Neuronal stem cell (in vitro differentiated cells): ENCODE data around the gene RICTOR.
"Not testable (repeated sequence)": the region's sequence is repeated elsewhere in the genome, so short reads cannot be mapped to it uniquely, and the experiment has no call there.

Experiments
- DNase-seq: peaks from one replicate; pipeline ENCODE4 v3.0.0-alpha.2; 2013; ENCODE audit warnings: low spot score
- H2AFZ ChIP-seq: one replicate; pipeline ENCODE4 v1.6.1; 2013; ENCODE audit warnings: mild to moderate bottlenecking, low read length, inconsistent platforms
- H2AK5ac ChIP-seq: 2 replicates; pipeline ENCODE4 v1.6.1; 2013; ENCODE audit warnings: low read depth, mild to moderate bottlenecking, inconsistent platforms, low read length, moderate library complexity, mixed read lengths
- H2BK120ac ChIP-seq: 2 replicates; pipeline ENCODE4 v1.6.1; 2013; ENCODE audit warnings: low read depth, mild to moderate bottlenecking, inconsistent platforms, low read length, moderate library complexity, mixed read lengths
- H2BK12ac ChIP-seq: one replicate; pipeline ENCODE4 v1.6.1; 2013; ENCODE audit warnings: low read length, inconsistent platforms
- H2BK15ac ChIP-seq: 2 replicates; pipeline ENCODE4 v1.6.1; 2013; ENCODE audit warnings: mild to moderate bottlenecking, low read length, inconsistent platforms, mixed read lengths
- H2BK5ac ChIP-seq: one replicate; pipeline ENCODE4 v1.6.1; 2013; ENCODE audit warnings: inconsistent platforms, mild to moderate bottlenecking, low read length, moderate library complexity
- H3K14ac ChIP-seq: one replicate; pipeline ENCODE4 v1.6.1; 2013; ENCODE audit warnings: low read length, inconsistent platforms
- H3K18ac ChIP-seq: 2 replicates; pipeline ENCODE4 v1.6.1; 2013; ENCODE audit warnings: low read length, inconsistent platforms
- H3K23ac ChIP-seq: 2 replicates; pipeline ENCODE4 v1.6.1; 2013; ENCODE audit warnings: low read depth, mild to moderate bottlenecking, mixed read lengths, low read length, inconsistent platforms; ENCODE audit not compliant: poor library complexity
- H3K27ac ChIP-seq: replicated peaks from 3 replicates; pipeline ENCODE4 v1.5.1; 2013; ENCODE audit warnings: low read length, inconsistent platforms
- H3K27me3 ChIP-seq, 3 experiments: 2 replicates each; pipeline ENCODE4 v1.6.1; 2013; ENCODE audit warnings: low read length in 3 of 3, mild to moderate bottlenecking in 2 of 3, inconsistent platforms in 1 of 3, low read depth in 1 of 3, mixed read lengths in 1 of 3, moderate library complexity in 1 of 3; ENCODE audit not compliant: control insufficient read depth in 3 of 3, insufficient read depth in 3 of 3
- H3K36me3 ChIP-seq, 2 donors: replicated peaks in 1 of 2; 2 replicates each; pipeline ENCODE4 v1.6.1; 2013; ENCODE audit warnings: low read length in 2 of 2; ENCODE audit not compliant: control insufficient read depth in 2 of 2, insufficient read depth in 2 of 2
- H3K4ac ChIP-seq: 2 replicates; pipeline ENCODE4 v1.6.1; 2013; ENCODE audit warnings: inconsistent platforms, mild to moderate bottlenecking, low read length, moderate library complexity
- H3K4me1 ChIP-seq, 2 donors: 1 replicate in 1 of 2; 2 replicates in 1 of 2; pipeline ENCODE4 v1.6.1; 2013; ENCODE audit warnings: low read length in 2 of 2, low read depth in 1 of 2; ENCODE audit not compliant: control insufficient read depth in 2 of 2, insufficient read depth in 1 of 2
- H3K4me2 ChIP-seq: one replicate; pipeline ENCODE4 v1.6.1; 2013; ENCODE audit warnings: mild to moderate bottlenecking, low read length, inconsistent platforms; ENCODE audit not compliant: insufficient read depth, poor library complexity, severe bottlenecking
- H3K4me3 ChIP-seq, 2 donors: 2 replicates each; pipeline ENCODE4 v1.5.1; 2013; ENCODE audit warnings: low read length in 2 of 2, mild to moderate bottlenecking in 2 of 2, inconsistent platforms in 1 of 2, moderate library complexity in 1 of 2
- H3K79me1 ChIP-seq: one replicate; pipeline ENCODE4 v1.6.1; 2013; ENCODE audit warnings: low read depth, mild to moderate bottlenecking, inconsistent platforms, low read length, moderate library complexity
- H3K9ac ChIP-seq: one replicate; pipeline ENCODE4 v1.6.1; 2013; ENCODE audit warnings: mild to moderate bottlenecking, low read depth, low read length, inconsistent platforms; ENCODE audit not compliant: poor library complexity
- H3K9me3 ChIP-seq, 2 donors: replicated peaks in 1 of 2; 2 replicates each; pipeline versions ENCODE3 to v1.6.1; 2013; ENCODE audit warnings: low read length in 2 of 2, mild to moderate bottlenecking in 2 of 2, inconsistent platforms in 1 of 2, low read depth in 1 of 2, mixed read lengths in 1 of 2, moderate library complexity in 1 of 2; ENCODE audit not compliant: control insufficient read depth in 2 of 2, insufficient read depth in 1 of 2
- H4K8ac ChIP-seq: one replicate; pipeline ENCODE4 v1.6.1; 2013; ENCODE audit warnings: low read depth, mild to moderate bottlenecking, inconsistent platforms, low read length, moderate library complexity
- H4K91ac ChIP-seq: one replicate; pipeline ENCODE4 v1.6.1; 2013; ENCODE audit warnings: low read length, low read depth, mild to moderate bottlenecking, inconsistent platforms; ENCODE audit not compliant: poor library complexity
- WGBS, 2 donors: extraction: QIAGEN DNeasy Blood & Tissue Kit; methylation state at CpG; one replicate each; pipeline ENCODE4 v1.1.7; 2013; ENCODE audit warnings: missing lambda C conversion rate in 2 of 2, mixed read lengths in 1 of 2; ENCODE audit not compliant: insufficient read length in 2 of 2, insufficient replicate concordance in 1 of 2; ENCODE audit errors: extremely low coverage in 2 of 2; 5-methylcytosine and 5-hydroxymethylcytosine counted together

RICTOR gene

DNA sequence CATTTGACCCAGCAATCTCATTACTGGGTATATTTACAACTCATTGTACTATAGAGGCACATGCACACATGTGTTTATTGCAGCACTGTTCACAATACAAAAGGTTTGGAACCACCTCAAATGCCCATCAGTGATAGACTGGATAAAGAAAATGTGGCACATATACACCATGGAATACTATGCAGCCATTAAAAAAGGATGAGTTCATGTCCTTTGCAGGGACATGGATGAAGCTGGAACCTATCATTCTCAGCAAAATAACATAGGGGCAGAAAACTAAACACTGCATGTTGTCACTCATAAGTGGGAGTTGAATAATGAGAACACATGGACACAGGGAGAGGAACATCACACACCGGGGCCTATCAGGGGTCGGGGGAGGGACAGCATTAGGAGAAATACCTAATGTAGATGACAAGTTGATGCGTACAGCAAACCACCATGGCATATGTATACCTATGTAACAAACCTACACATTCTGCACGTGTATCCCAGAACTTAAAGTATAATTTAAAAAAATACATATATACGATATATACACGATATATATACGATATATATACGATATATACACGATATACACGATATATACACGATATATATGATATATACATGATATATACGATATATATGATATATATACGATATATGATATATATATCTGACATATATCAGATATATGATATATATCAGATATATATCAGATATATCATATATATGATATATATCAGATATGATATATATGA, 84.1 kb downstream of the RICTOR start:
- WGBS, 2 donors: 100% methylated on average over 4 of the region's 13 CpGs
- H3K36me3 ChIP-seq: peaks cover 3 to 26% of the 10 kb centered on the region in 2 donors
- not testable (repeated sequence) for H2BK120ac ChIP-seq, DNase-seq, H3K27me3 ChIP-seq, H3K23ac ChIP-seq, H3K79me1 ChIP-seq, H4K91ac ChIP-seq, H3K4ac ChIP-seq, H3K4me1 ChIP-seq, H3K18ac ChIP-seq, H3K4me3 ChIP-seq, H2AK5ac ChIP-seq, H3K9ac ChIP-seq, H3K4me2 ChIP-seq, H3K14ac ChIP-seq, H2BK15ac ChIP-seq, H3K27ac ChIP-seq, H2BK5ac ChIP-seq, H2AFZ ChIP-seq, H3K9me3 ChIP-seq, H4K8ac ChIP-seq, H2BK12ac ChIP-seq

DNA sequence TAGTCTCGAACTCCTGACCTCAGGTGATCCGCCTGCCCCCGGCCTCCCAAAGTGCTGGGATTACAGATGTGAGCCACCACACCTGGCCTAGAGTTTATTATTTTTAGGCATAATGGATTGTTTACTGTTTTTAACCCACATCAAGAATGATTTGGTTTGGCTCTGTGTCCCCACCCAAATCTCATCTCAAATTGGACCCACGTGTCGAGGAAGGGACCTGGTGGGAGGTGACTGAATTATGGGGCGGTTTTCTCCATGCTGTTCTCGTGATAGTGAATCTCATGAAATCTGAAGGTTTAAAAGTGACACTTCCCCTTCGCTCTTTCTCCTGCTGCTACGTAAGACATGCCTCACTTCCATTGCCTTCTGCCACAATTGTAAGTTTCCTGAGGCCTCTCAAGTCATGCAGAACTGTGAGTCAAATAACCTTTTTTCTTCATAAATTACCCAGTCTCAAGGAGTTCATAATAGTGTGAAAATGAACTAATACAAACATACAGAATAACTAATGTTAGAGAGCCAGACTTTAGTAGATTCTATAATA, 88.2 kb downstream of the RICTOR start:
- no peak overlapping the region for H3K4me2 ChIP-seq
- no peak overlapping the region for H3K4me3 ChIP-seq
- no peak overlapping the region for H2BK15ac ChIP-seq
- H3K79me1 ChIP-seq: no peaks in the 10 kb centered on the region
- no CpG with 5 or more reads among the region's 9 CpGs for WGBS, 2 donors
- peaks cover 3 to 26% of the 10 kb centered on the region in 2 donors for H3K36me3 ChIP-seq
- no peak overlapping the region for H3K14ac ChIP-seq
- H2AFZ ChIP-seq: no peak overlapping the region
- H2BK120ac ChIP-seq: no peak overlapping the region
- H3K4me1 ChIP-seq: no peaks in the 10 kb centered on the region
- H4K8ac ChIP-seq: no peak overlapping the region
- H3K27ac ChIP-seq: no peak overlapping the region
- H3K9me3 ChIP-seq: peaks cover 0 to 7% of the 10 kb centered on the region in 2 donors
- H4K91ac ChIP-seq: no peak overlapping the region
- H3K9ac ChIP-seq: no peak overlapping the region
- no peak overlapping the region for H3K18ac ChIP-seq
- no peak overlapping the region for H2BK12ac ChIP-seq
- H3K4ac ChIP-seq: no peak overlapping the region
- H3K23ac ChIP-seq: no peak overlapping the region
- no peak for DNase-seq
- H3K27me3 ChIP-seq: no peaks in the 10 kb centered on the region
- no peak overlapping the region for H2BK5ac ChIP-seq
- H2AK5ac ChIP-seq: no peak overlapping the region

- H2BK15ac ChIP-seq: no peak overlapping the region
- H3K23ac ChIP-seq: no peak overlapping the region
- no peak overlapping the region for H3K4ac ChIP-seq
- H2BK5ac ChIP-seq: no peak overlapping the region
- no peak overlapping the region for H3K18ac ChIP-seq
- H3K9ac ChIP-seq: no peak overlapping the region
- no peaks in the 10 kb centered on the region for H3K27me3 ChIP-seq
- H3K36me3 ChIP-seq: peaks cover under 1 to 12% of the 10 kb centered on the region in 2 donors
- peaks cover 0 to 2% of the 10 kb centered on the region in 2 donors for H3K4me1 ChIP-seq
- no peak overlapping the region for H3K14ac ChIP-seq
- H2BK12ac ChIP-seq: no peak overlapping the region
- DNase-seq: no peak
- no peak overlapping the region for H3K4me2 ChIP-seq
- no peak overlapping the region for H2AFZ ChIP-seq
- H4K91ac ChIP-seq: no peak overlapping the region
- no CpG with 5 or more reads among the region's 2 CpGs for WGBS, 2 donors
- no peaks in the 10 kb centered on the region for H3K79me1 ChIP-seq
- no peak overlapping the region for H2AK5ac ChIP-seq
- H3K27ac ChIP-seq: no peak overlapping the region
- H3K9me3 ChIP-seq: no peaks in the 10 kb centered on the region
- no peak overlapping the region for H3K4me3 ChIP-seq
- H2BK120ac ChIP-seq: no peak overlapping the region
- no peak overlapping the region for H4K8ac ChIP-seq
Observed at GRCh38 chr5:38979535-38979934, 94.7 kb downstream of the RICTOR start.

DNA sequence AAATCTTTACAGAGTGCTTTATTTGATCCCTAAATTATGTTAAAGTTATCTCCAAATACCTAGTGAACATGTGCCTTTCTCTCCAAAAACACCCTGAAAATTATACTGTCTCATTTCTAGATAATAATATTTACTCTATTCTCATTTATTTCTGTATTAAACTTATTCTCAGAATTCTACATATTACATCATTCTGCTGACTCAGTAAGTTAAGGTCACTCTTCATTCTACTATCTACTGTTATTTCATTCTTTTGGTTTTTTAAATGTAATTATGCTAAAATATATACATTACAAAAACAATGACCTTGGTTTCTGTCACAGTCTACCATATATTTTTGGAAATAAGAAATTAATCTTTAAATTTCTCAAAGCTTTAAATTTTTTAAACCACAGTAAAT, 96.2 kb downstream of the RICTOR start:
- no peak overlapping the region for H4K91ac ChIP-seq

More for the DNA sequence above, 96.2 kb downstream of the RICTOR start:
- no peak overlapping the region for H3K4me3 ChIP-seq
- no peak overlapping the region for H3K18ac ChIP-seq
- H3K4ac ChIP-seq: no peak overlapping the region
- H3K23ac ChIP-seq: no peak overlapping the region
- H4K8ac ChIP-seq: no peak overlapping the region
- no peak overlapping the region for H2BK15ac ChIP-seq
- no peaks in the 10 kb centered on the region for H3K79me1 ChIP-seq
- no peaks in the 10 kb centered on the region for H3K9me3 ChIP-seq
- H3K9ac ChIP-seq: no peak overlapping the region
- H3K14ac ChIP-seq: no peak overlapping the region
- no peak overlapping the region for H3K4me2 ChIP-seq
- peaks cover 0 to 2% of the 10 kb centered on the region in 2 donors for H3K4me1 ChIP-seq
- no peak overlapping the region for H2BK5ac ChIP-seq
- H2BK120ac ChIP-seq: no peak overlapping the region
- no peak overlapping the region for H2AK5ac ChIP-seq
- H3K36me3 ChIP-seq: peaks cover 2 to 15% of the 10 kb centered on the region in 2 donors
- no peak overlapping the region for H3K27ac ChIP-seq
- H2AFZ ChIP-seq: no peak overlapping the region
- DNase-seq: no peak
- H3K27me3 ChIP-seq: no peaks in the 10 kb centered on the region
- no peak overlapping the region for H2BK12ac ChIP-seq
